H9 (cell line): Measurements from ENCODE around the gene FSIP1. TPM values are rescaled to one million over a fixed set of nuclear protein-coding genes. Genes with fewer than 3 reads are reported as not detected.

Source experiments
- DNase-seq: peaks from one replicate; pipeline ENCODE4 v3.0.0-alpha.2; 2017
- H2AFZ ChIP-seq: one replicate; pipeline ENCODE4 v1.6.1; 2013; ENCODE audit warnings: mild to moderate bottlenecking, low read length, control low read depth, moderate library complexity
- H2AK5ac ChIP-seq: 2 replicates; pipeline ENCODE4 v1.6.1; 2013; ENCODE audit warnings: low read length, control low read depth, mixed read lengths; ENCODE audit not compliant: insufficient read length
- H2BK120ac ChIP-seq: one replicate; pipeline ENCODE4 v1.6.1; 2013; ENCODE audit warnings: low read depth, mild to moderate bottlenecking, low read length, control low read depth, inconsistent platforms; ENCODE audit not compliant: poor library complexity, severe bottlenecking
- H2BK12ac ChIP-seq: 2 replicates; pipeline ENCODE4 v1.6.1; 2013; ENCODE audit warnings: low read length, control low read depth, mixed read lengths, low read depth; ENCODE audit not compliant: insufficient read length
- H2BK15ac ChIP-seq: 2 replicates; pipeline ENCODE4 v1.6.1; 2013; ENCODE audit warnings: low read depth, low read length, control low read depth
- H2BK20ac ChIP-seq: one replicate; pipeline ENCODE4 v1.6.1; 2013; ENCODE audit warnings: low read depth, mild to moderate bottlenecking, low read length, control low read depth, inconsistent platforms; ENCODE audit not compliant: poor library complexity, severe bottlenecking
- H2BK5ac ChIP-seq: 2 replicates; pipeline ENCODE4 v1.6.1; 2013; ENCODE audit warnings: low read length, control low read depth, mixed read lengths; ENCODE audit not compliant: insufficient read length
- H3K14ac ChIP-seq: 2 replicates; pipeline ENCODE4 v1.6.1; 2013; ENCODE audit warnings: low read length, control low read depth; ENCODE audit not compliant: insufficient read depth
- H3K18ac ChIP-seq: 2 replicates; pipeline ENCODE4 v1.6.1; 2013; ENCODE audit warnings: low read depth, mild to moderate bottlenecking, mixed read lengths, low read length, control low read depth; ENCODE audit not compliant: insufficient read length
- H3K23ac ChIP-seq: 2 replicates; pipeline ENCODE4 v1.6.1; 2013; ENCODE audit warnings: low read length, control low read depth, mixed read lengths, low read depth; ENCODE audit not compliant: insufficient read length
- H3K23me2 ChIP-seq: 2 replicates; pipeline ENCODE4 v1.6.1; 2013; ENCODE audit warnings: low read depth, mild to moderate bottlenecking, mixed read lengths, low read length, control low read depth; ENCODE audit not compliant: insufficient read length, poor library complexity, severe bottlenecking
- H3K27ac ChIP-seq: 2 replicates; pipeline ENCODE4 v1.5.1; 2013; ENCODE audit warnings: low read length, control low read depth, mixed read lengths, low read depth; ENCODE audit not compliant: insufficient read length
- H3K27me3 ChIP-seq: 2 replicates; pipeline ENCODE4 v1.6.1; 2013; ENCODE audit warnings: low read length, control low read depth, inconsistent platforms; ENCODE audit not compliant: insufficient read depth
- H3K4ac ChIP-seq: 2 replicates; pipeline ENCODE4 v1.6.1; 2013; ENCODE audit warnings: low read depth, mild to moderate bottlenecking, control low read depth, inconsistent platforms, low read length, moderate library complexity
- H3K4me1 ChIP-seq: 2 replicates; pipeline ENCODE4 v1.6.1; 2013; ENCODE audit warnings: low read length, control low read depth, inconsistent platforms; ENCODE audit not compliant: insufficient read depth
- H3K4me2 ChIP-seq: 2 replicates; pipeline ENCODE4 v1.6.1; 2013; ENCODE audit warnings: low read length, control low read depth, mixed read lengths; ENCODE audit not compliant: insufficient read length, insufficient read depth
- H3K56ac ChIP-seq: 2 replicates; pipeline ENCODE4 v1.6.1; 2013; ENCODE audit warnings: low read depth, mild to moderate bottlenecking, mixed read lengths, low read length, control low read depth; ENCODE audit not compliant: insufficient read length
- H3K79me1 ChIP-seq: 2 replicates; pipeline ENCODE4 v1.6.1; 2013; ENCODE audit warnings: low read depth, mild to moderate bottlenecking, moderate library complexity, low read length, control low read depth, inconsistent platforms; ENCODE audit not compliant: insufficient read depth, poor library complexity, severe bottlenecking
- H3K79me2 ChIP-seq: 2 replicates; pipeline ENCODE4 v1.6.1; 2013; ENCODE audit warnings: low read length, control low read depth, inconsistent platforms; ENCODE audit not compliant: insufficient read depth
- H3K9ac ChIP-seq: 2 replicates; pipeline ENCODE4 v1.6.1; 2013; ENCODE audit warnings: low read length, control low read depth, mixed read lengths; ENCODE audit not compliant: insufficient read length; ENCODE audit errors: extremely low read depth
- H3K9me3 ChIP-seq: one replicate; pipeline ENCODE4 v1.6.1; 2013; ENCODE audit warnings: low read depth, low read length, inconsistent platforms; ENCODE audit not compliant: control insufficient read depth
- H3T11ph ChIP-seq: one replicate; pipeline ENCODE4 v1.6.1; 2013; ENCODE audit warnings: mild to moderate bottlenecking, low read length, control low read depth, inconsistent platforms
- H4K20me1 ChIP-seq: one replicate; pipeline ENCODE4 v1.6.1; 2013; ENCODE audit not compliant: control insufficient read depth, insufficient read length, insufficient read depth
- H4K5ac ChIP-seq: 2 replicates; pipeline ENCODE4 v1.6.1; 2013; ENCODE audit warnings: low read depth, mild to moderate bottlenecking, mixed read lengths, low read length, control low read depth; ENCODE audit not compliant: insufficient read length
- H4K8ac ChIP-seq: replicated peaks from 2 replicates; pipeline ENCODE4 v1.6.1; 2013; ENCODE audit warnings: low read length, control low read depth, mixed read lengths, low read depth; ENCODE audit not compliant: insufficient read length
- H4K91ac ChIP-seq: 2 replicates; pipeline ENCODE4 v1.6.1; 2013; ENCODE audit warnings: low read depth, mild to moderate bottlenecking, moderate library complexity, mixed read lengths, low read length, control low read depth; ENCODE audit not compliant: insufficient read length
- H3K27ac Mint-ChIP-seq, 3 experiments: 2 replicates in 2 of 3; 3 replicates in 1 of 3; pipeline ENCODE4 v1.8.0; 2020 to 2021; ENCODE audit warnings: mixed read lengths in 3 of 3, mild to moderate bottlenecking in 1 of 3, moderate library complexity in 1 of 3
- H3K27me3 Mint-ChIP-seq: 2 replicates; pipeline ENCODE4 v1.8.0; 2021; ENCODE audit warnings: low read depth, mild to moderate bottlenecking, moderate library complexity, mixed read lengths
- H3K36me3 Mint-ChIP-seq, 3 experiments: 2 replicates in 2 of 3; 3 replicates in 1 of 3; pipeline ENCODE4 v1.8.0; 2020 to 2021; ENCODE audit warnings: low read depth in 3 of 3, mixed read lengths in 3 of 3; ENCODE audit not compliant: insufficient read depth in 1 of 3
- H3K4me1 Mint-ChIP-seq, 2 experiments: 2 replicates each; pipeline ENCODE4 v1.8.0; 2020; ENCODE audit warnings: mixed read lengths in 2 of 2
- H3K4me3 Mint-ChIP-seq, 2 experiments: 2 replicates in 1 of 2; 3 replicates in 1 of 2; pipeline ENCODE4 v1.8.0; 2020 to 2021; ENCODE audit warnings: mild to moderate bottlenecking in 2 of 2, mixed read lengths in 2 of 2, moderate library complexity in 1 of 2
- H3K9me3 Mint-ChIP-seq, 2 experiments: 2 replicates in 1 of 2; 3 replicates in 1 of 2; pipeline ENCODE4 v1.8.0; 2020; ENCODE audit warnings: mild to moderate bottlenecking in 2 of 2, mixed read lengths in 2 of 2, moderate library complexity in 1 of 2
- whole genome bisulfite sequencing: extraction: QIAGEN DNeasy Blood & Tissue Kit; methylation state at CpG from one replicate; pipeline ENCODE4 v1.1.7; 2013; ENCODE audit warnings: missing lambda C conversion rate, low lambda C conversion rate, mixed read lengths; ENCODE audit not compliant: insufficient read length; ENCODE audit errors: extremely low coverage; 5-methylcytosine and 5-hydroxymethylcytosine counted together
- total RNA-seq: library from RNA; stranded (reverse); gene quantifications from 2 replicates; pipeline ENCODE4 v1.2.1, GENCODE V29; 2021
- TF ChIP-seq, protein P1 (sequence below): fragments of 200-600 bp; sonication (generic); conservative IDR thresholded peaks from 3 replicates; pipeline ENCODE4 v1.8.0; 2021; ENCODE audit warnings: antibody characterized with exemption, mild to moderate bottlenecking

The FSIP1 gene
- total RNA-seq, 1 experiment from 2014 or later: 0.96 TPM

DNA sequence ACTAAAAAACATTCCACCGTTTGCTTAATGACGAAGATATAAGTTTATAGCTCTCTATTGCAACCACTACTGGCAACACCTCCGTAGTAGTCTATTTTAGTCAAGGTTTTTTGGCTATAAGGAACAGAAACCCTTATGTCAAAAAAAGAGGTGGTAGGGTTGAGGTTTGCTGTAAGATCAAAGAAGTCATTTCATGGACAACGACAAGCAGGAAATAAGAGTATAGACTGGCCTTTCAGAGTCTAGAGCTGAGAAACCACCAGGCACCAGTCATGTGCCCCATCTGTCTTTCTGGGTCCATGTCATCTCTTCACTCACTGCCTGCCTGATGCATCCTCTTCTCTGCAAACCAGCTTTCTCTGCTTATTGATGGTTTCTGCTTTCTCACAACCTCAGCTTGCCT, 159.1 kb downstream of the FSIP1 start:
- WGBS: no CpG with 5 or more reads among the region's 4 CpGs

More for the DNA sequence above, 159.1 kb downstream of the FSIP1 start:
- H3K79me1 ChIP-seq: no peaks in the 10 kb centered on the region
- no peak overlapping the region for H2BK5ac ChIP-seq
- Mint-ChIP-seq H3K4me1 (0 out of 4 replicates have a peak, but pooled peaks cover 0 to 4% of the 10 kb centered on the region in 2 experiments), H3K27ac (no peak overlapping the region), H3K36me3 (no peaks in the 10 kb centered on the region), H3K27me3 (no peaks in the 10 kb centered on the region; the same call in 1 of the 2 replicates), H3K4me3 (no peak overlapping the region), H3K9me3 (peaks cover 2 to 3% of the 10 kb centered on the region in 2 experiments; a peak in 4 of 5 replicates)
- no peaks in the 10 kb centered on the region for H3K27me3 ChIP-seq
- peaks cover 2% of the 10 kb centered on the region for H4K20me1 ChIP-seq
- H3K9ac ChIP-seq: no peak overlapping the region
- H3K23ac ChIP-seq: no peak overlapping the region
- no peak overlapping the region for H3K18ac ChIP-seq
- no peak overlapping the region for H3T11ph ChIP-seq
- H3K14ac ChIP-seq: no peak overlapping the region
- H2BK120ac ChIP-seq: no peak overlapping the region
- no peak overlapping the region for H4K91ac ChIP-seq
- H3K4me2 ChIP-seq: no peak overlapping the region
- H2BK12ac ChIP-seq: no peak overlapping the region
- no peak overlapping the region for H4K5ac ChIP-seq
- no peaks in the 10 kb centered on the region for H3K79me2 ChIP-seq
- H3K23me2 ChIP-seq: no peaks in the 10 kb centered on the region
- no peaks in the 10 kb centered on the region for H3K4me1 ChIP-seq
- H3K27ac ChIP-seq: no peak overlapping the region
- H3K56ac ChIP-seq: no peak overlapping the region
- H2BK15ac ChIP-seq: no peak overlapping the region
- no peak overlapping the region for H2BK20ac ChIP-seq
- H2AFZ ChIP-seq: no peak overlapping the region
- no peak overlapping the region for H4K8ac ChIP-seq
- H2AK5ac ChIP-seq: no peak overlapping the region
- DNase-seq: no peak
- no peaks in the 10 kb centered on the region for H3K9me3 ChIP-seq
- H3K4ac ChIP-seq: no peak overlapping the region
- TF ChIP-seq, protein P1, sequence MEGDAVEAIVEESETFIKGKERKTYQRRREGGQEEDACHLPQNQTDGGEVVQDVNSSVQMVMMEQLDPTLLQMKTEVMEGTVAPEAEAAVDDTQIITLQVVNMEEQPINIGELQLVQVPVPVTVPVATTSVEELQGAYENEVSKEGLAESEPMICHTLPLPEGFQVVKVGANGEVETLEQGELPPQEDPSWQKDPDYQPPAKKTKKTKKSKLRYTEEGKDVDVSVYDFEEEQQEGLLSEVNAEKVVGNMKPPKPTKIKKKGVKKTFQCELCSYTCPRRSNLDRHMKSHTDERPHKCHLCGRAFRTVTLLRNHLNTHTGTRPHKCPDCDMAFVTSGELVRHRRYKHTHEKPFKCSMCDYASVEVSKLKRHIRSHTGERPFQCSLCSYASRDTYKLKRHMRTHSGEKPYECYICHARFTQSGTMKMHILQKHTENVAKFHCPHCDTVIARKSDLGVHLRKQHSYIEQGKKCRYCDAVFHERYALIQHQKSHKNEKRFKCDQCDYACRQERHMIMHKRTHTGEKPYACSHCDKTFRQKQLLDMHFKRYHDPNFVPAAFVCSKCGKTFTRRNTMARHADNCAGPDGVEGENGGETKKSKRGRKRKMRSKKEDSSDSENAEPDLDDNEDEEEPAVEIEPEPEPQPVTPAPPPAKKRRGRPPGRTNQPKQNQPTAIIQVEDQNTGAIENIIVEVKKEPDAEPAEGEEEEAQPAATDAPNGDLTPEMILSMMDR: no peak
